GM23338 (cell line): Measurements from ENCODE around the gene SMG7. TPM values are rescaled to one million over a fixed set of nuclear protein-coding genes. Genes with fewer than 3 reads are reported as not detected.

Experiments used
- ATAC-seq: fragments of 200-7000 bp; cut with Tn5 transposase; 3 replicates; pipeline ENCODE4 v1.9.1; 2020
- DNase-seq: peaks from one replicate; pipeline ENCODE4 v3.0.0-alpha.2; 2015; ENCODE audit warnings: low spot score
- H2AFZ ChIP-seq: fragments of 200-600 bp; sonication (generic); 2 replicates; pipeline ENCODE4 v1.8.0; 2016; ENCODE audit warnings: antibody characterized with exemption, mild to moderate bottlenecking, moderate library complexity
- H3F3A ChIP-seq: fragments of 200-600 bp; sonication (generic); replicated peaks from 2 replicates; pipeline ENCODE4 v1.8.0; 2017; ENCODE audit warnings: antibody characterized with exemption, mixed run types, low read depth
- H3K27ac ChIP-seq: fragments of 200-600 bp; sonication (generic); 2 replicates; pipeline ENCODE4 v1.6.1; 2016; ENCODE audit warnings: low read depth
- H3K27me3 ChIP-seq: fragments of 200-600 bp; sonication (generic); 2 replicates; pipeline ENCODE4 v1.8.0; 2016; ENCODE audit warnings: mild to moderate bottlenecking, mixed run types, moderate library complexity; ENCODE audit not compliant: insufficient read depth
- H3K36me3 ChIP-seq: fragments of 200-600 bp; sonication (generic); 2 replicates; pipeline ENCODE4 v1.8.0; 2016; ENCODE audit warnings: mild to moderate bottlenecking; ENCODE audit not compliant: insufficient read depth
- H3K4me1 ChIP-seq: fragments of 200-600 bp; sonication (generic); 2 replicates; pipeline ENCODE4 v1.8.0; 2016; ENCODE audit warnings: mild to moderate bottlenecking, moderate library complexity; ENCODE audit not compliant: insufficient read depth
- H3K4me2 ChIP-seq: fragments of 200-600 bp; sonication (generic); 2 replicates; pipeline ENCODE4 v1.7.1; 2017; ENCODE audit warnings: mixed run types
- H3K4me3 ChIP-seq: fragments of 200-600 bp; sonication (generic); 2 replicates; pipeline ENCODE4 v1.6.1; 2016; ENCODE audit warnings: mixed run types
- H3K79me2 ChIP-seq: fragments of 200-600 bp; sonication (generic); replicated peaks from 2 replicates; pipeline ENCODE4 v1.8.0; 2017; ENCODE audit warnings: mild to moderate bottlenecking; ENCODE audit not compliant: insufficient read depth
- H3K9me2 ChIP-seq: fragments of 200-600 bp; sonication (generic); 2 replicates; pipeline ENCODE4 v1.8.0; 2017; ENCODE audit not compliant: insufficient read depth
- H4K20me1 ChIP-seq: fragments of 200-600 bp; sonication (generic); replicated peaks from 2 replicates; pipeline ENCODE4 v1.8.0; 2017; ENCODE audit warnings: mild to moderate bottlenecking; ENCODE audit not compliant: insufficient read depth
- H3K27ac Mint-ChIP-seq: 2 replicates; pipeline ENCODE4 v1.8.0; 2020; ENCODE audit warnings: inconsistent platforms, mild to moderate bottlenecking, moderate library complexity, mixed read lengths
- H3K27me3 Mint-ChIP-seq: 3 replicates; pipeline ENCODE4 v1.8.0; 2022; ENCODE audit warnings: low read depth, mild to moderate bottlenecking, moderate library complexity, mixed read lengths, inconsistent platforms; ENCODE audit not compliant: insufficient read depth, poor library complexity
- H3K36me3 Mint-ChIP-seq: 3 replicates; pipeline ENCODE4 v1.8.0; 2021; ENCODE audit warnings: low read depth, mild to moderate bottlenecking, inconsistent platforms, moderate library complexity, mixed read lengths
- H3K4me1 Mint-ChIP-seq: 3 replicates; pipeline ENCODE4 v1.8.0; 2020; ENCODE audit warnings: mild to moderate bottlenecking, inconsistent platforms, mixed read lengths
- H3K4me3 Mint-ChIP-seq: 3 replicates; pipeline ENCODE4 v1.8.0; 2021; ENCODE audit warnings: moderate library complexity, mild to moderate bottlenecking, inconsistent platforms, mixed read lengths
- H3K9me3 Mint-ChIP-seq: 3 replicates; pipeline ENCODE4 v1.8.0; 2020; ENCODE audit warnings: moderate library complexity, mild to moderate bottlenecking, inconsistent platforms, mixed read lengths
- EZH2 ChIP-seq: fragments of 200-600 bp; sonication (generic); IDR thresholded peaks from one replicate; pipeline ENCODE4 v1.8.0; 2017; ENCODE audit warnings: antibody characterized with exemption, mild to moderate bottlenecking, low read depth; ENCODE audit not compliant: unreplicated experiment
- STAT1 ChIP-seq: IDR thresholded peaks from one replicate; pipeline ENCODE4 v1.6.1; 2016; ENCODE audit warnings: antibody characterized with exemption; ENCODE audit not compliant: unreplicated experiment
- polyA plus RNA-seq: library from polyadenylated mRNA; unstranded; fragments of >200 nt; fragmentation: Nextera tagmentation; extraction: Ambion mirVana; gene quantifications from 2 replicates; pipeline ENCODE4 v1.2.1, GENCODE V29; 2016
- total RNA-seq: library from RNA; depleted of rRNA; stranded (reverse); fragments of >200 nt; shearing (Covaris generic); gene quantifications from 2 replicates; pipeline ENCODE4 v1.2.3, GENCODE V29; 2014
- TF ChIP-seq, protein P1 (sequence below): IDR thresholded peaks from one replicate; pipeline ENCODE4 v1.6.1; 2018; ENCODE audit warnings: antibody characterized with exemption; ENCODE audit not compliant: unreplicated experiment
- TF ChIP-seq, protein P2 (sequence below): fragments of 250-450 bp; sonication (Bioruptor Pico); IDR thresholded peaks from 2 replicates; pipeline ENCODE4 v1.5.0; 2020; ENCODE audit warnings: mild to moderate bottlenecking, moderate library complexity

SMG7 gene
- total and polyA plus RNA-seq, 2 experiments from 2014 or later, result 33.0 to 79.4 TPM

DNA sequence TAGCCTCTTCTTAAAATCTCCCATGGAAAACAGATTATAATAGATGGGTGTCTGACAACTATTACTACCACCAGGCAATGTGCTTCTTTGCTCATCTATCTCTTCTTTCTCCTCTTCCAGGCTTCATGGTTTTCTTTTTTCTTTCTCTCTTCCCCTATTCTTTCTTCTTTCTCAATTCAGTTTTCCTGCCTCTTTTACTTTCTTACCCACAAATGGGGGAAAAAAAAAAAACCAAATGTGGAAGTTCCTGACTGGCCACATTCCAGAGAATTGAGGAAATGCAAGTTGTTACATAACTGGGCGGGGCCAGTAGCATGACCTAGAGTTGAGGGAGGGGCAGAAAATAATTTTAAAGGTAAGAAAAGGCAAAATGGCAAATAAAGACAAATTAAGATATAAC lies 10.9 kb upstream of the SMG7 start:
- Histone ChIP-seq H3K36me3 (no peaks in the 10 kb centered on the region), H3K79me2 (no peaks in the 10 kb centered on the region), H3K9me2 (0 out of 2 replicates have a peak, but pooled peaks cover 4% of the 10 kb centered on the region), H2AFZ (no peak overlapping the region), H3K4me2 (peak overlapping the region; percentile 6), H3F3A (no peaks in the 10 kb centered on the region), H3K4me3 (0 out of 2 replicates have a peak overlapping the region, but pooled peaks have one; percentile 4), H4K20me1 (no peaks in the 10 kb centered on the region), H3K27ac (peak overlapping the region; percentile 89), H3K4me1 (peaks cover 24% of the 10 kb centered on the region; the same call in 1 of the 2 replicates), H3K27me3 (no peaks in the 10 kb centered on the region)
- H3K4me3 Mint-ChIP-seq, result peak overlapping the region; percentile 36
- peaks cover 13% of the 10 kb centered on the region for H3K27me3 Mint-ChIP-seq
- H3K27ac Mint-ChIP-seq, result peak overlapping the region; percentile 87
- peak; percentile 64 for ATAC-seq
- peaks cover 3% of the 10 kb centered on the region; the same call in 2 of the 3 replicates for H3K9me3 Mint-ChIP-seq
- TF ChIP-seq, protein P1, sequence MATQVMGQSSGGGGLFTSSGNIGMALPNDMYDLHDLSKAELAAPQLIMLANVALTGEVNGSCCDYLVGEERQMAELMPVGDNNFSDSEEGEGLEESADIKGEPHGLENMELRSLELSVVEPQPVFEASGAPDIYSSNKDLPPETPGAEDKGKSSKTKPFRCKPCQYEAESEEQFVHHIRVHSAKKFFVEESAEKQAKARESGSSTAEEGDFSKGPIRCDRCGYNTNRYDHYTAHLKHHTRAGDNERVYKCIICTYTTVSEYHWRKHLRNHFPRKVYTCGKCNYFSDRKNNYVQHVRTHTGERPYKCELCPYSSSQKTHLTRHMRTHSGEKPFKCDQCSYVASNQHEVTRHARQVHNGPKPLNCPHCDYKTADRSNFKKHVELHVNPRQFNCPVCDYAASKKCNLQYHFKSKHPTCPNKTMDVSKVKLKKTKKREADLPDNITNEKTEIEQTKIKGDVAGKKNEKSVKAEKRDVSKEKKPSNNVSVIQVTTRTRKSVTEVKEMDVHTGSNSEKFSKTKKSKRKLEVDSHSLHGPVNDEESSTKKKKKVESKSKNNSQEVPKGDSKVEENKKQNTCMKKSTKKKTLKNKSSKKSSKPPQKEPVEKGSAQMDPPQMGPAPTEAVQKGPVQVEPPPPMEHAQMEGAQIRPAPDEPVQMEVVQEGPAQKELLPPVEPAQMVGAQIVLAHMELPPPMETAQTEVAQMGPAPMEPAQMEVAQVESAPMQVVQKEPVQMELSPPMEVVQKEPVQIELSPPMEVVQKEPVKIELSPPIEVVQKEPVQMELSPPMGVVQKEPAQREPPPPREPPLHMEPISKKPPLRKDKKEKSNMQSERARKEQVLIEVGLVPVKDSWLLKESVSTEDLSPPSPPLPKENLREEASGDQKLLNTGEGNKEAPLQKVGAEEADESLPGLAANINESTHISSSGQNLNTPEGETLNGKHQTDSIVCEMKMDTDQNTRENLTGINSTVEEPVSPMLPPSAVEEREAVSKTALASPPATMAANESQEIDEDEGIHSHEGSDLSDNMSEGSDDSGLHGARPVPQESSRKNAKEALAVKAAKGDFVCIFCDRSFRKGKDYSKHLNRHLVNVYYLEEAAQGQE, result no peak
- TF ChIP-seq STAT1 (no peak), EZH2 (no peak)
- TF ChIP-seq, protein P2, sequence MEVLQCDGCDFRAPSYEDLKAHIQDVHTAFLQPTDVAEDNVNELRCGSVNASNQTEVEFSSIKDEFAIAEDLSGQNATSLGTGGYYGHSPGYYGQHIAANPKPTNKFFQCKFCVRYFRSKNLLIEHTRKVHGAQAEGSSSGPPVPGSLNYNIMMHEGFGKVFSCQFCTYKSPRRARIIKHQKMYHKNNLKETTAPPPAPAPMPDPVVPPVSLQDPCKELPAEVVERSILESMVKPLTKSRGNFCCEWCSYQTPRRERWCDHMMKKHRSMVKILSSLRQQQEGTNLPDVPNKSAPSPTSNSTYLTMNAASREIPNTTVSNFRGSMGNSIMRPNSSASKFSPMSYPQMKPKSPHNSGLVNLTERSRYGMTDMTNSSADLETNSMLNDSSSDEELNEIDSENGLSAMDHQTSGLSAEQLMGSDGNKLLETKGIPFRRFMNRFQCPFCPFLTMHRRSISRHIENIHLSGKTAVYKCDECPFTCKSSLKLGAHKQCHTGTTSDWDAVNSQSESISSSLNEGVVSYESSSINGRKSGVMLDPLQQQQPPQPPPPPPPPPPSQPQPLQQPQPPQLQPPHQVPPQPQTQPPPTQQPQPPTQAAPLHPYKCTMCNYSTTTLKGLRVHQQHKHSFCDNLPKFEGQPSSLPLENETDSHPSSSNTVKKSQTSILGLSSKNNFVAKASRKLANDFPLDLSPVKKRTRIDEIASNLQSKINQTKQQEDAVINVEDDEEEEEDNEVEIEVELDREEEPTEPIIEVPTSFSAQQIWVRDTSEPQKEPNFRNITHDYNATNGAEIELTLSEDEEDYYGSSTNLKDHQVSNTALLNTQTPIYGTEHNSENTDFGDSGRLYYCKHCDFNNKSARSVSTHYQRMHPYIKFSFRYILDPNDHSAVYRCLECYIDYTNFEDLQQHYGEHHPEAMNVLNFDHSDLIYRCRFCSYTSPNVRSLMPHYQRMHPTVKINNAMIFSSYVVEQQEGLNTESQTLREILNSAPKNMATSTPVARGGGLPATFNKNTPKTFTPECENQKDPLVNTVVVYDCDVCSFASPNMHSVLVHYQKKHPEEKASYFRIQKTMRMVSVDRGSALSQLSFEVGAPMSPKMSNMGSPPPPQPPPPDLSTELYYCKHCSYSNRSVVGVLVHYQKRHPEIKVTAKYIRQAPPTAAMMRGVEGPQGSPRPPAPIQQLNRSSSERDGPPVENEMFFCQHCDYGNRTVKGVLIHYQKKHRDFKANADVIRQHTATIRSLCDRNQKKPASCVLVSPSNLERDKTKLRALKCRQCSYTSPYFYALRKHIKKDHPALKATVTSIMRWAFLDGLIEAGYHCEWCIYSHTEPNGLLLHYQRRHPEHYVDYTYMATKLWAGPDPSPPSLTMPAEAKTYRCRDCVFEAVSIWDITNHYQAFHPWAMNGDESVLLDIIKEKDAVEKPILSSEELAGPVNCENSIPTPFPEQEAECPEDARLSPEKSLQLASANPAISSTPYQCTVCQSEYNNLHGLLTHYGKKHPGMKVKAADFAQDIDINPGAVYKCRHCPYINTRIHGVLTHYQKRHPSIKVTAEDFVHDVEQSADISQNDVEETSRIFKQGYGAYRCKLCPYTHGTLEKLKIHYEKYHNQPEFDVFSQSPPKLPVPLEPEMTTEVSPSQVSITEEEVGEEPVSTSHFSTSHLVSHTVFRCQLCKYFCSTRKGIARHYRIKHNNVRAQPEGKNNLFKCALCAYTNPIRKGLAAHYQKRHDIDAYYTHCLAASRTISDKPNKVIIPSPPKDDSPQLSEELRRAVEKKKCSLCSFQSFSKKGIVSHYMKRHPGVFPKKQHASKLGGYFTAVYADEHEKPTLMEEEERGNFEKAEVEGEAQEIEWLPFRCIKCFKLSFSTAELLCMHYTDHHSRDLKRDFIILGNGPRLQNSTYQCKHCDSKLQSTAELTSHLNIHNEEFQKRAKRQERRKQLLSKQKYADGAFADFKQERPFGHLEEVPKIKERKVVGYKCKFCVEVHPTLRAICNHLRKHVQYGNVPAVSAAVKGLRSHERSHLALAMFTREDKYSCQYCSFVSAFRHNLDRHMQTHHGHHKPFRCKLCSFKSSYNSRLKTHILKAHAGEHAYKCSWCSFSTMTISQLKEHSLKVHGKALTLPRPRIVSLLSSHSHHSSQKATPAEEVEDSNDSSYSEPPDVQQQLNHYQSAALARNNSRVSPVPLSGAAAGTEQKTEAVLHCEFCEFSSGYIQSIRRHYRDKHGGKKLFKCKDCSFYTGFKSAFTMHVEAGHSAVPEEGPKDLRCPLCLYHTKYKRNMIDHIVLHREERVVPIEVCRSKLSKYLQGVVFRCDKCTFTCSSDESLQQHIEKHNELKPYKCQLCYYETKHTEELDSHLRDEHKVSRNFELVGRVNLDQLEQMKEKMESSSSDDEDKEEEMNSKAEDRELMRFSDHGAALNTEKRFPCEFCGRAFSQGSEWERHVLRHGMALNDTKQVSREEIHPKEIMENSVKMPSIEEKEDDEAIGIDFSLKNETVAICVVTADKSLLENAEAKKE (CRISPR knock-in tag), result no peak
- peaks cover 30% of the 10 kb centered on the region for H3K4me1 Mint-ChIP-seq
- peaks cover 4% of the 10 kb centered on the region; the same call in 1 of the 3 replicates for H3K36me3 Mint-ChIP-seq
- peak; percentile 93 for DNase-seq
